ENCODE results near the gene MS4A10.

The MS4A10 gene

DNA sequence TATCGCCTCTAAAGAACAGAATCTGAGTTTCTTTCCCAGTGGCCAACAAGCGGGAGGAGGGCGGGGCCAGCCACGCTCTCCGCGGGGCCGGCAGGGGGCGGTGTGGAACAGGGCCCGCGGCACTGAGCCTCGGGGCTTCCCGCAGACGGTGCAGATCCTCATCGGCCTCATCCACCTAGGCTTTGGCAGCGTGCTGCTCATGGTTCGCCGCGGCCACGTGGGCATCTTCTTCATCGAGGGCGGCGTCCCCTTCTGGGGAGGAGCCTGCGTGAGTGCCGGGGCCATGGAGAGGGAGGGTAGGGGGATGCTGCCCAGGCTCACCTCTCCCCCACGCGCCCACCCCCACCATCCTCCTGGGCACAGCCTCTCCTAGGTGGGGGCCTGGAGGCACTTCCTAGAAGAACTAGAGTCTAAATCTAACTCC, 17.7 kb upstream of the MS4A10 start:
- DNase-seq (ENCODE audit: insufficient read length), result no peak
- FAIRE-seq, result no peak
- no peak for TF ChIP-seq POLR2A (IDR thresholded peaks at IDR 0.05; ENCODE audit: low read depth, low read length)
- no peak for TF ChIP-seq TAF1 (IDR thresholded peaks at IDR 0.05; ENCODE audit: borderline replicate concordance, low read depth, low read length)
- TF ChIP-seq POLR2AphosphoS5 (IDR thresholded peaks at IDR 0.05; ENCODE audit: low read depth, low read length), result no peak

GRCh38 chr11:60768202-60768601, 16.9 kb upstream of the MS4A10 start:
- FAIRE-seq (no peak), DNase-seq (ENCODE audit: insufficient read length) (no peak)
- TF ChIP-seq POLR2AphosphoS5 (IDR thresholded peaks at IDR 0.05; ENCODE audit: low read depth, low read length), result no peak

DNA sequence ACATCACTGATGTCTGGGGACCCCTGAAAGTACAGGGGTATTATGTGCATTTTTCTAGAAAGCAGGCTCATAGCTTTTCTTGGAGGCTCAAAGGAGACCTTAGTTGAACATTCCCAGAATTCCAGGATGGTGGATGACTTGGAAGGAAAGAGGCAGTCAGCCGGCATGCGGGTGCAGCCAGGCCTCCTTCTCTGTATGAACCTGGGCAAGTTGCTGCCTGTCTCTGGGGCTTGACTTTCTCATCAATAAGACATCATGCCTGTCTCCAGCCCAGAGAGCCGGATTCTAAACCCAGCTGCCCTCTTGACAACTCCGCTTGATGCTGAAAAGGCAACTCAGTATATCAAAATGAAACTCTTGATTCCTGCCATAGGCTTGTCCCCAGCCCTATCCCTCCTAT, 15.9 kb upstream of the MS4A10 start:
- FAIRE-seq (no peak), DNase-seq (ENCODE audit: insufficient read length) (no peak)
- no peak for TF ChIP-seq POLR2AphosphoS5 (IDR thresholded peaks at IDR 0.05; ENCODE audit: low read depth, low read length)
- TF ChIP-seq TAF1 (IDR thresholded peaks at IDR 0.05; ENCODE audit: borderline replicate concordance, low read depth, low read length), result no peak
- TF ChIP-seq POLR2A (IDR thresholded peaks at IDR 0.05; ENCODE audit: low read depth, low read length), result no peak

GRCh38 chr11:60769811-60770210, 15.3 kb upstream of the MS4A10 start:
- no peak for FAIRE-seq
- no peak for DNase-seq (ENCODE audit: insufficient read length)
- no peak for TF ChIP-seq TAF1 (IDR thresholded peaks at IDR 0.05; ENCODE audit: borderline replicate concordance, low read depth, low read length)
- no peak for TF ChIP-seq POLR2AphosphoS5 (IDR thresholded peaks at IDR 0.05; ENCODE audit: low read depth, low read length)
- no peak for TF ChIP-seq POLR2A (IDR thresholded peaks at IDR 0.05; ENCODE audit: low read depth, low read length)

GRCh38 chr11:60771146-60771545, 14.0 kb upstream of the MS4A10 start:
- DNase-seq (ENCODE audit: insufficient read length), result no peak
- no peak for FAIRE-seq
- TF ChIP-seq POLR2AphosphoS5 (IDR thresholded peaks at IDR 0.05; ENCODE audit: low read depth, low read length) (no peak), TAF1 (IDR thresholded peaks at IDR 0.05; ENCODE audit: borderline replicate concordance, low read depth, low read length) (no peak), POLR2A (IDR thresholded peaks at IDR 0.05; ENCODE audit: low read depth, low read length) (no peak)

- DNase-seq (ENCODE audit: insufficient read length) (no peak), FAIRE-seq (peak; percentile 97)
Observed at GRCh38 chr11:60771879-60772525, 13.1 kb upstream of the MS4A10 start.

GRCh38 chr11:60772666-60773065, 12.5 kb upstream of the MS4A10 start:
- no peak for FAIRE-seq
- TF ChIP-seq POLR2AphosphoS5 (IDR thresholded peaks at IDR 0.05; ENCODE audit: low read depth, low read length) (no peak), TAF1 (IDR thresholded peaks at IDR 0.05; ENCODE audit: borderline replicate concordance, low read depth, low read length) (no peak), POLR2A (IDR thresholded peaks at IDR 0.05; ENCODE audit: low read depth, low read length) (no peak)
- no peak for DNase-seq (ENCODE audit: insufficient read length)

More at GRCh38 chr11:60771879-60772525, 13.1 kb upstream of the MS4A10 start:
- TF ChIP-seq TAF1 (IDR thresholded peaks at IDR 0.05; ENCODE audit: borderline replicate concordance, low read depth, low read length) (no peak), POLR2A (IDR thresholded peaks at IDR 0.05; ENCODE audit: low read depth, low read length) (no peak), POLR2AphosphoS5 (IDR thresholded peaks at IDR 0.05; ENCODE audit: low read depth, low read length) (no peak)

GRCh38 chr11:60774726-60775125, 10.4 kb upstream of the MS4A10 start:
- TF ChIP-seq POLR2AphosphoS5 (IDR thresholded peaks at IDR 0.05; ENCODE audit: low read depth, low read length), result no peak
- no peak for TF ChIP-seq POLR2A (IDR thresholded peaks at IDR 0.05; ENCODE audit: low read depth, low read length)
- TF ChIP-seq TAF1 (IDR thresholded peaks at IDR 0.05; ENCODE audit: borderline replicate concordance, low read depth, low read length), result no peak
- DNase-seq (ENCODE audit: insufficient read length) (no peak), FAIRE-seq (no peak)

DNA sequence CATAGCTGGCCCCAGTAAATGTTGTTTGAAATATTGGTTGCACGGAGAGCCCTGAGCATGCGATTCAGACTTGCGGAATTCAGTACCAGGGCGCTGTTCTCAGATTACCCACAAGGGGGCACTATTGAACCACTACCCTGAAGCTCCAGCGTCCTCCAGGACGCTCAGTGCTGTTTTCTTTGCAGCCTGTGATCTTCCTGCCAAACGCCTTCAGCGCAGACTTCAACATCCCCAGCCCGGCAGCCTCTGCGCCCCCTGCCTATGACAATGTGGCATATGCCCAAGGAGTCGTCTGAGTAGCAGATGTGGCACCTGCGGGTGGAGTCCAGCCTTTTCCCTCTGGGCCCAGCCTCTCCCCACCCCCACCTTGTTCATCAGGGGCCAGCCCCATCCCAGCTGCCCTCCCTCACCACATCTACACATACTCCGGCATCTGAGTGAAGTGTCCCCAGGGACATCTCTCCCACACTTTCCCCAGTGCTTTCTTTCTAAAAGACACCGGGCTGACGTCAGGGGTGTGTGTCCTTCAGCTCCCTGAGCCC, 9.6 kb upstream of the MS4A10 start:
- FAIRE-seq (peak; percentile 100), DNase-seq (ENCODE audit: insufficient read length) (peak; percentile 74)
- no peak for TF ChIP-seq TAF1 (IDR thresholded peaks at IDR 0.05; ENCODE audit: borderline replicate concordance, low read depth, low read length)
- TF ChIP-seq POLR2AphosphoS5 (IDR thresholded peaks at IDR 0.05; ENCODE audit: low read depth, low read length), result no peak
- TF ChIP-seq POLR2A (IDR thresholded peaks at IDR 0.05; ENCODE audit: low read depth, low read length), result no peak

- FAIRE-seq, result no peak
- TF ChIP-seq TAF1 (IDR thresholded peaks at IDR 0.05; ENCODE audit: borderline replicate concordance, low read depth, low read length) (no peak), POLR2A (IDR thresholded peaks at IDR 0.05; ENCODE audit: low read depth, low read length) (no peak)
- DNase-seq (ENCODE audit: insufficient read length), result no peak
Observed at GRCh38 chr11:60776167-60776566, 9.0 kb upstream of the MS4A10 start.

- no peak for FAIRE-seq
- DNase-seq (ENCODE audit: insufficient read length), result no peak
- no peak for TF ChIP-seq TAF1 (IDR thresholded peaks at IDR 0.05; ENCODE audit: borderline replicate concordance, low read depth, low read length)
- no peak for TF ChIP-seq POLR2AphosphoS5 (IDR thresholded peaks at IDR 0.05; ENCODE audit: low read depth, low read length)
- TF ChIP-seq POLR2A (IDR thresholded peaks at IDR 0.05; ENCODE audit: low read depth, low read length), result no peak
Observed at GRCh38 chr11:60777106-60777505, 8.0 kb upstream of the MS4A10 start.

- DNase-seq (ENCODE audit: insufficient read length) (no peak), FAIRE-seq (no peak)
- TF ChIP-seq POLR2AphosphoS5 (IDR thresholded peaks at IDR 0.05; ENCODE audit: low read depth, low read length), result no peak
- TF ChIP-seq TAF1 (IDR thresholded peaks at IDR 0.05; ENCODE audit: borderline replicate concordance, low read depth, low read length), result no peak
- TF ChIP-seq POLR2A (IDR thresholded peaks at IDR 0.05; ENCODE audit: low read depth, low read length), result no peak
Observed at GRCh38 chr11:60777572-60777971, 7.6 kb upstream of the MS4A10 start.
